A673 (cell line): ENCODE results near the gene STX17. TPM values are rescaled to one million over a fixed set of nuclear protein-coding genes. Genes with fewer than 3 reads are reported as not detected.

Experiments used
- BruUV-seq: library from RNA; stranded (reverse); fragments of 400-500 nt; replicated peaks from 2 replicates; lab custom pipeline; 2021; lab: Mats Ljungman, UMichigan
- CTCF ChIA-PET: fragments of 300-600 bp; sonication (Branson Sonifier 250); formaldehyde crosslinking; loops from one replicate; lab custom pipeline; 2022; ENCODE audit warnings: antibody characterized with exemption; lab: Charles Lee
- POLR2A ChIA-PET: fragments of 300-600 bp; sonication (Branson Sonifier 250); formaldehyde crosslinking; loops from one replicate; lab custom pipeline; 2022; ENCODE audit warnings: antibody characterized with exemption; ENCODE audit not compliant: low non-redundant PET; lab: Charles Lee
- DNase-seq: peaks from one replicate; pipeline ENCODE4 v3.0.0-alpha.2; 2015; ENCODE audit warnings: low spot score
- H3K27ac ChIP-seq: fragments of 200-600 bp; sonication (generic); 2 replicates; pipeline ENCODE4 v1.5.1; 2016; ENCODE audit warnings: mixed run types, low read depth, mild to moderate bottlenecking, mixed read lengths, antibody characterized with exemption, low read length; ENCODE audit not compliant: poor library complexity, severe bottlenecking
- H3K27me3 ChIP-seq: fragments of 200-600 bp; sonication (generic); replicated peaks from 2 replicates; pipeline ENCODE4 v1.6.1; 2017; ENCODE audit warnings: mixed run types, low read depth, mild to moderate bottlenecking, mixed read lengths, antibody characterized with exemption, low read length; ENCODE audit not compliant: insufficient read depth, poor library complexity
- H3K36me3 ChIP-seq: fragments of 200-600 bp; sonication (generic); 2 replicates; pipeline ENCODE4 v1.6.1; 2016; ENCODE audit warnings: mixed run types, mild to moderate bottlenecking, mixed read lengths, antibody characterized with exemption, low read length; ENCODE audit not compliant: insufficient read depth, poor library complexity, severe bottlenecking
- H3K4me1 ChIP-seq: fragments of 200-600 bp; sonication (generic); 2 replicates; pipeline ENCODE4 v1.6.1; 2017; ENCODE audit warnings: mixed run types, mild to moderate bottlenecking, mixed read lengths, antibody characterized with exemption, low read length; ENCODE audit not compliant: insufficient read depth, poor library complexity, severe bottlenecking
- H3K4me3 ChIP-seq: fragments of 200-600 bp; sonication (generic); 2 replicates; pipeline ENCODE4 v1.5.1; 2016; ENCODE audit warnings: low read depth, mixed run types, mild to moderate bottlenecking, mixed read lengths, low read length; ENCODE audit not compliant: poor library complexity, severe bottlenecking
- H3K9me3 ChIP-seq: fragments of 200-600 bp; sonication (generic); 2 replicates; pipeline ENCODE4 v1.6.1; 2016; ENCODE audit warnings: mixed run types, low read depth, mild to moderate bottlenecking, mixed read lengths, antibody characterized with exemption, low read length; ENCODE audit not compliant: poor library complexity, severe bottlenecking
- EZH2 ChIP-seq: fragments of 200-600 bp; sonication (generic); IDR thresholded peaks from 2 replicates; pipeline ENCODE4 v1.6.1; 2017; ENCODE audit warnings: borderline replicate concordance, low read depth, mild to moderate bottlenecking, mixed read lengths, antibody characterized with exemption, low read length; ENCODE audit not compliant: poor library complexity, severe bottlenecking
- intact Hi-C: fragments of 100-400 bp; cut with micrococcal nuclease; formaldehyde crosslinking; loops from one replicate; pipeline ENCODE4 v1.10.0; 2022; ENCODE audit not compliant: unreplicated experiment
- total RNA-seq: library from RNA; stranded (reverse); gene quantifications from 2 replicates; pipeline ENCODE4 v1.2.3, GENCODE V29; 2021
- TF ChIP-seq, protein P1 (sequence below): fragments of 300-800, 200-600 bp; sonication (generic); conservative IDR thresholded peaks from 2 replicates; pipeline ENCODE4 v1.5.1; 2017; ENCODE audit warnings: low read depth, mild to moderate bottlenecking, antibody characterized with exemption, low read length, moderate library complexity, mixed read lengths

Gene STX17
- total RNA-seq, 1 experiment from 2014 or later: 20.9 TPM

GRCh38 chr9:99948896-99949295 lies 42.4 kb downstream of the STX17 start:
- ChIA-PET POLR2A (no interaction called here), CTCF (interaction anchor here (0.5 kb wide), 1 partner anchor 298 kb away, joined by 5 read pairs; no protein-coding TSS in a partner anchor)
- no peaks in the 10 kb centered on the region for H3K9me3 ChIP-seq
- H3K4me1 ChIP-seq: peaks cover 10% of the 10 kb centered on the region
- no peak overlapping the region for H3K27ac ChIP-seq
- BruUV-seq: no TSS peak
- intact Hi-C loops: no loop called here
- H3K4me3 ChIP-seq: no peak overlapping the region
- H3K36me3 ChIP-seq: no peaks in the 10 kb centered on the region
- peak; percentile 19 for DNase-seq
- TF ChIP-seq EZH2: no peak
- TF ChIP-seq, protein P1, sequence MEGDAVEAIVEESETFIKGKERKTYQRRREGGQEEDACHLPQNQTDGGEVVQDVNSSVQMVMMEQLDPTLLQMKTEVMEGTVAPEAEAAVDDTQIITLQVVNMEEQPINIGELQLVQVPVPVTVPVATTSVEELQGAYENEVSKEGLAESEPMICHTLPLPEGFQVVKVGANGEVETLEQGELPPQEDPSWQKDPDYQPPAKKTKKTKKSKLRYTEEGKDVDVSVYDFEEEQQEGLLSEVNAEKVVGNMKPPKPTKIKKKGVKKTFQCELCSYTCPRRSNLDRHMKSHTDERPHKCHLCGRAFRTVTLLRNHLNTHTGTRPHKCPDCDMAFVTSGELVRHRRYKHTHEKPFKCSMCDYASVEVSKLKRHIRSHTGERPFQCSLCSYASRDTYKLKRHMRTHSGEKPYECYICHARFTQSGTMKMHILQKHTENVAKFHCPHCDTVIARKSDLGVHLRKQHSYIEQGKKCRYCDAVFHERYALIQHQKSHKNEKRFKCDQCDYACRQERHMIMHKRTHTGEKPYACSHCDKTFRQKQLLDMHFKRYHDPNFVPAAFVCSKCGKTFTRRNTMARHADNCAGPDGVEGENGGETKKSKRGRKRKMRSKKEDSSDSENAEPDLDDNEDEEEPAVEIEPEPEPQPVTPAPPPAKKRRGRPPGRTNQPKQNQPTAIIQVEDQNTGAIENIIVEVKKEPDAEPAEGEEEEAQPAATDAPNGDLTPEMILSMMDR: no peak
- H3K27me3 ChIP-seq: no peaks in the 10 kb centered on the region

- no TSS peak for BruUV-seq
- no peak overlapping the region for H3K27ac ChIP-seq
- peaks cover 15% of the 10 kb centered on the region for H3K4me1 ChIP-seq
- no peaks in the 10 kb centered on the region for H3K27me3 ChIP-seq
- H3K36me3 ChIP-seq: no peaks in the 10 kb centered on the region
- DNase-seq: no peak
- TF ChIP-seq, protein P1: no peak
- no peak for TF ChIP-seq EZH2
- intact Hi-C loops: no loop called here
- H3K9me3 ChIP-seq: no peaks in the 10 kb centered on the region
- CTCF ChIA-PET: no interaction called here
- POLR2A ChIA-PET: no interaction called here
- no peak overlapping the region for H3K4me3 ChIP-seq
These were observed 47.5 kb downstream of the STX17 start for GRCh38 chr9:99953861-99954507.

GRCh38 chr9:99954819-99955218 lies 48.4 kb downstream of the STX17 start:
- intact Hi-C loops: no loop called here
- Histone ChIP-seq H3K27ac (peak overlapping the region; percentile 30), H3K27me3 (no peaks in the 10 kb centered on the region), H3K9me3 (no peaks in the 10 kb centered on the region), H3K4me1 (peaks cover 11% of the 10 kb centered on the region), H3K36me3 (no peaks in the 10 kb centered on the region), H3K4me3 (no peak overlapping the region)
- CTCF ChIA-PET: no interaction called here
- POLR2A ChIA-PET: no interaction called here
- BruUV-seq: no TSS peak
- TF ChIP-seq, protein P1: no peak
- no peak for TF ChIP-seq EZH2
- DNase-seq: no peak
